Right lobe of liver (tissue), 4 donors: ENCODE results near the gene DEFB114.

Experiments used
- CTCF ChIP-seq, 4 donors: fragments of 200-600 bp in 3 of 4; fragments of 450-650 bp in 1 of 4; IDR thresholded peaks; one replicate each; pipeline versions ENCODE4 v1.5.1 to v1.8.0; 2016 to 2022; ENCODE audit warnings: antibody characterized with exemption in 4 of 4, mild to moderate bottlenecking in 2 of 4
- POLR2A ChIP-seq: fragments of 450-650 bp; IDR thresholded peaks from one replicate; pipeline ENCODE4 v1.6.1; 2017; ENCODE audit warnings: antibody characterized with exemption, mild to moderate bottlenecking
- donor health status: DM: no; HTN: no; CAD: no.
- donor health status: DM: no; HTN: no; CAD: no.
- donor health status: DM: no; HTN: yes; CAD: no.

GRCh38 chr6:49964064-49964463 is at the start of gene DEFB114:
- no peak for TF ChIP-seq CTCF (IDR thresholded peaks at IDR 0.05)
- no peak for TF ChIP-seq POLR2A
